Sciatic nerve (tissue), 2 donors: Measurements from ENCODE around the gene ZFR2. TPM values are rescaled to one million over a fixed set of nuclear protein-coding genes. Genes with fewer than 3 reads are reported as not detected.
"Not testable (repeated sequence)": the region's sequence is repeated elsewhere in the genome, so short reads cannot be mapped to it uniquely, and the experiment has no call there.

ENCODE experiments used
- ATAC-seq: fragments of 200-7000 bp; cut with Tn5 transposase; one replicate; pipeline ENCODE4 v1.9.1; 2020; ENCODE audit warnings: mild to moderate bottlenecking, moderate library complexity
- DNase-seq: peaks from one replicate; pipeline ENCODE4 v3.0.0-alpha.2; 2020; ENCODE audit warnings: low spot score
- intact Hi-C: fragments of 100-400 bp; cut with DNase I; formaldehyde crosslinking; loops from one replicate; pipeline ENCODE4 v1.14.2; 2022
- total RNA-seq: library from RNA; stranded (reverse); fragmentation: NEBNext Ultra II Directional; extraction: Animal tissue kit (Norgen Biotek cat#: 25700); gene quantifications from one replicate; pipeline ENCODE4 v1.2.1, GENCODE V29; 2021
- donor health status: DM: no; HTN: no; CAD: no.
- donor health status: DM: no; HTN: no; CAD: no.

ZFR2 gene
- total RNA-seq, 1 donor from 2014 or later = 0.31 TPM

GRCh38 chr19:3765757-3766156 is 103.1 kb downstream of the ZFR2 start:
- intact Hi-C loops, ATAC-seq, DNase-seq: not testable (repeated sequence)

- DNase-seq (no peak), ATAC-seq (no peak)
- intact Hi-C loops = no loop called here
Observed at GRCh38 chr19:3765121-3765520, 103.7 kb downstream of the ZFR2 start.

- intact Hi-C loops = no loop called here
- ATAC-seq = peak; percentile 98
Observed at GRCh38 chr19:3762501-3763459, 106.1 kb downstream of the ZFR2 start, which contains the start of gene MRPL54. MRPL54 (plus strand) TSS chr19:3762682; CDS start chr19:3762701, 19 bp downstream.

GRCh38 chr19:3762130-3762473 is 106.7 kb downstream of the ZFR2 start:
- ATAC-seq (no peak), DNase-seq (no peak)
- intact Hi-C loops = no loop called here

More at GRCh38 chr19:3762501-3763459, 106.1 kb downstream of the ZFR2 start, which contains the start of gene MRPL54:
- DNase-seq = peak; percentile 99

- DNase-seq (peak; percentile 95), ATAC-seq (peak; percentile 52)
- intact Hi-C loops = no loop called here
Observed at GRCh38 chr19:3761382-3762129, 107.3 kb downstream of the ZFR2 start, which contains the start of gene APBA3. APBA3 (minus strand) TSS chr19:3761692; CDS start chr19:3760264, 1,428 bp downstream.

GRCh38 chr19:3760871-3761361 is 107.9 kb downstream of the ZFR2 start:
- intact Hi-C loops = no loop called here
- no peak for DNase-seq
- no peak for ATAC-seq

GRCh38 chr19:3759482-3760254 is 109.2 kb downstream of the ZFR2 start:
- no peak for ATAC-seq
- no peak for DNase-seq
- intact Hi-C loops = no loop called here

- DNase-seq, intact Hi-C loops, ATAC-seq: not testable (repeated sequence)
Observed at GRCh38 chr19:3758297-3758696, 110.5 kb downstream of the ZFR2 start.

- DNase-seq, intact Hi-C loops, ATAC-seq: not testable (repeated sequence)
Observed at GRCh38 chr19:3757705-3758104, 111.1 kb downstream of the ZFR2 start.

Other genes with a start within 250 kb of the ZFR2 start
- gene CACTIN, start 242.2 kb downstream of the ZFR2 start, total RNA-seq = 19.6 TPM
- 46.9 TPM for gene PIP5K1C, start 168.6 kb downstream of the ZFR2 start, total RNA-seq
- 2.1 TPM for gene TJP3, start 160.7 kb downstream of the ZFR2 start, total RNA-seq
- gene APBA3, start 107.3 kb downstream of the ZFR2 start, total RNA-seq = 26.1 TPM
- gene MRPL54, start 106.4 kb downstream of the ZFR2 start, total RNA-seq = 35.3 TPM
- not detected for gene RAX2, start 96.8 kb downstream of the ZFR2 start, total RNA-seq
- gene MATK, start 82.7 kb downstream of the ZFR2 start, total RNA-seq = 1.6 TPM
- gene ATCAY, start 11.6 kb upstream of the ZFR2 start, total RNA-seq = not detected
- not detected for gene NMRK2, start 64.0 kb upstream of the ZFR2 start, total RNA-seq
- 69.0 TPM for gene DAPK3, start 102.1 kb upstream of the ZFR2 start, total RNA-seq
- gene EEF2, start 116.4 kb upstream of the ZFR2 start, total RNA-seq = 1,381 TPM
- 33.4 TPM for gene PIAS4, start 138.7 kb upstream of the ZFR2 start, total RNA-seq
- gene ZBTB7A, start 197.9 kb upstream of the ZFR2 start, total RNA-seq = 54.2 TPM